Testis (tissue), 3 donors: ENCODE measurements around the gene ATP11A. TPM values are rescaled to one million over a fixed set of nuclear protein-coding genes. Genes with fewer than 3 reads are reported as not detected.

Experiments used
- DNase-seq: peaks from one replicate; pipeline ENCODE4 v3.0.0-alpha.2; 2019
- H3K27ac ChIP-seq, 2 donors: fragments of 200-600 bp; sonication (generic); one replicate each; pipeline ENCODE4 v1.5.1; 2019
- H3K27me3 ChIP-seq: fragments of 200-600 bp; sonication (generic); one replicate; pipeline ENCODE4 v1.5.1; 2019
- H3K36me3 ChIP-seq: fragments of 200-600 bp; sonication (generic); one replicate; pipeline ENCODE4 v1.5.1; 2017; ENCODE audit warnings: low read depth; ENCODE audit errors: missing control alignments
- H3K4me1 ChIP-seq: fragments of 200-600 bp; sonication (generic); one replicate; pipeline ENCODE4 v1.5.1; 2019
- H3K4me3 ChIP-seq, 2 donors: fragments of 200-600 bp; sonication (generic); one replicate each; pipeline ENCODE4 v1.5.1; 2017 to 2019
- H3K9me3 ChIP-seq: fragments of 200-600 bp; sonication (generic); one replicate; pipeline ENCODE4 v1.5.1; 2017
- CTCF ChIP-seq, 3 experiments: fragments of 450-650 bp in 2 of 3; fragments of 200-600 bp in 1 of 3; sonication (generic) in 1 of 3; IDR thresholded peaks; one replicate each; pipeline ENCODE4 v1.5.1; 2016 to 2019; ENCODE audit warnings: antibody characterized with exemption in 3 of 3, mild to moderate bottlenecking in 2 of 3, moderate library complexity in 1 of 3
- POLR2A ChIP-seq: fragments of 450-650 bp; IDR thresholded peaks from one replicate; pipeline ENCODE4 v1.6.1; 2017; ENCODE audit warnings: antibody characterized with exemption, mild to moderate bottlenecking, moderate library complexity
- WGBS, 2 donors: methylation state at CpG; one replicate each; pipeline ENCODE4 v1.1.5; 2018; 5-methylcytosine and 5-hydroxymethylcytosine counted together
- intact Hi-C: fragments of 100-400 bp; cut with DNase I; formaldehyde crosslinking; loops from one replicate; pipeline ENCODE4 v1.15.1; 2023; ENCODE audit warnings: low total_unique reads
- polyA plus RNA-seq: library from polyadenylated mRNA; stranded (reverse); fragments of 350-450 nt; fragmentation: Illumina TruSeq; extraction: RNeasy Lipid Tissue Mini Kit (QIAGEN cat#74804); gene quantifications from one replicate; pipeline ENCODE4 v1.2.3, GENCODE V29; 2014; ENCODE audit warnings: low read depth, low replicate concordance; ENCODE audit not compliant: insufficient read depth
- total RNA-seq, 2 donors: library from RNA; depleted of rRNA; stranded (reverse); fragments of >200 nt; gene quantifications; one replicate each; pipeline ENCODE4 v1.2.3, GENCODE V29; 2016

The ATP11A gene
- total and polyA plus RNA-seq, 3 donors from 2014 or later, result 34.4 to 122 (median 112) TPM

- intact Hi-C loops, result no loop called here
- Histone ChIP-seq H3K4me3 (no peak overlapping the region), H3K9me3 (no peaks in the 10 kb centered on the region), H3K4me1 (peaks cover 7% of the 10 kb centered on the region), H3K36me3 (no peaks in the 10 kb centered on the region), H3K27me3 (no peaks in the 10 kb centered on the region), H3K27ac (no peak overlapping the region)
- 95 to 97% methylated on average over 10 to 13 of the region's 13 CpGs for WGBS, 2 donors
- TF ChIP-seq CTCF (IDR thresholded peaks at IDR 0.05) (no peak), POLR2A (no peak)
- no peak for DNase-seq
Measured at GRCh38 chr13:112831801-112832200, 142.0 kb downstream of the ATP11A start.

GRCh38 chr13:112832811-112833210, 143.0 kb downstream of the ATP11A start:
- no peak for DNase-seq
- Histone ChIP-seq H3K36me3 (no peaks in the 10 kb centered on the region), H3K27ac (no peak overlapping the region), H3K4me3 (no peak overlapping the region), H3K9me3 (no peaks in the 10 kb centered on the region), H3K4me1 (peaks cover 3% of the 10 kb centered on the region), H3K27me3 (no peaks in the 10 kb centered on the region)
- intact Hi-C loops, result no loop called here
- TF ChIP-seq POLR2A, result no peak
- TF ChIP-seq CTCF (IDR thresholded peaks at IDR 0.05), result no peak
- WGBS, 2 donors, result 96 to 97% methylated on average over 23 of the region's 23 CpGs

- WGBS, 2 donors, result 92 to 96% methylated on average over 23 to 25 of the region's 25 CpGs
- H3K4me3 ChIP-seq, result no peak overlapping the region
- H3K9me3 ChIP-seq, result no peaks in the 10 kb centered on the region
- intact Hi-C loops, result no loop called here
- no peaks in the 10 kb centered on the region for H3K27me3 ChIP-seq
- DNase-seq, result no peak
- no peaks in the 10 kb centered on the region for H3K36me3 ChIP-seq
- TF ChIP-seq POLR2A (no peak), CTCF (IDR thresholded peaks at IDR 0.05) (no peak)
- H3K27ac ChIP-seq, result no peak overlapping the region
- H3K4me1 ChIP-seq, result peaks cover 3% of the 10 kb centered on the region
Measured at GRCh38 chr13:112833551-112834257, 143.9 kb downstream of the ATP11A start.

GRCh38 chr13:112835344-112835743, 145.5 kb downstream of the ATP11A start:
- WGBS, 2 donors, result 87 to 89% methylated on average over 11 to 16 of the region's 16 CpGs
- no peaks in the 10 kb centered on the region for H3K9me3 ChIP-seq
- H3K4me3 ChIP-seq, result no peak overlapping the region
- no peaks in the 10 kb centered on the region for H3K36me3 ChIP-seq
- no peak for DNase-seq
- TF ChIP-seq POLR2A (no peak), CTCF (IDR thresholded peaks at IDR 0.05) (no peak)
- H3K27ac ChIP-seq, result no peak overlapping the region
- H3K27me3 ChIP-seq, result no peaks in the 10 kb centered on the region
- peaks cover 3% of the 10 kb centered on the region for H3K4me1 ChIP-seq
- intact Hi-C loops, result no loop called here

- DNase-seq, result no peak
- no peak overlapping the region for H3K27ac ChIP-seq
- no peaks in the 10 kb centered on the region for H3K27me3 ChIP-seq
- 78 to 80% methylated on average over 8 to 10 of the region's 10 CpGs for WGBS, 2 donors
- no peaks in the 10 kb centered on the region for H3K36me3 ChIP-seq
- peaks cover 3% of the 10 kb centered on the region for H3K4me1 ChIP-seq
- no peaks in the 10 kb centered on the region for H3K9me3 ChIP-seq
- intact Hi-C loops, result no loop called here
- no peak overlapping the region for H3K4me3 ChIP-seq
- no peak for TF ChIP-seq CTCF (IDR thresholded peaks at IDR 0.05)
- TF ChIP-seq POLR2A, result no peak
Measured at GRCh38 chr13:112835796-112836195, 146.0 kb downstream of the ATP11A start.
